Mesothelial cell of epicardium (in vitro differentiated cells): ENCODE data around the gene FILIP1. TPM values are rescaled to one million over a fixed set of nuclear protein-coding genes. Genes with fewer than 3 reads are reported as not detected.

Experiments used
- DNase-seq, 2 experiments: peaks; one replicate each; pipeline ENCODE4 v3.0.0; 2021; ENCODE audit warnings: low spot score in 2 of 2; ENCODE audit not compliant: unreplicated experiment in 2 of 2
- H3K27ac Mint-ChIP-seq: 2 replicates; pipeline ENCODE4 v1.8.0; 2021; ENCODE audit warnings: mixed read lengths
- H3K27me3 Mint-ChIP-seq: 2 replicates; pipeline ENCODE4 v1.8.0; 2021; ENCODE audit warnings: low read depth, mixed read lengths
- H3K36me3 Mint-ChIP-seq: 2 replicates; pipeline ENCODE4 v1.8.0; 2021; ENCODE audit warnings: mixed read lengths
- H3K4me1 Mint-ChIP-seq: 2 replicates; pipeline ENCODE4 v1.8.0; 2021; ENCODE audit warnings: mixed read lengths
- H3K4me3 Mint-ChIP-seq: 2 replicates; pipeline ENCODE4 v1.8.0; 2021; ENCODE audit warnings: mild to moderate bottlenecking, moderate library complexity, mixed read lengths
- H3K9me3 Mint-ChIP-seq: 2 replicates; pipeline ENCODE4 v1.8.0; 2021; ENCODE audit warnings: mixed read lengths
- CTCF ChIP-seq: fragments of 200-600 bp; sonication (generic); IDR thresholded peaks from one replicate; pipeline ENCODE4 v1.5.0; 2021; ENCODE audit warnings: antibody characterized with exemption; ENCODE audit not compliant: unreplicated experiment
- total RNA-seq: library from RNA; stranded (reverse); gene quantifications from 3 replicates; pipeline ENCODE4 v1.2.1, GENCODE V29; 2021

The FILIP1 gene
- total RNA-seq, 1 donor from 2014 or later: 11.3 TPM

- H3K4me1 Mint-ChIP-seq: peaks cover 34% of the 10 kb centered on the region
These were observed 70.2 kb downstream of the FILIP1 start for GRCh38 chr6:75423386-75423785.

GRCh38 chr6:75422024-75422639, 71.5 kb downstream of the FILIP1 start:
- H3K4me1 Mint-ChIP-seq: peaks cover 39% of the 10 kb centered on the region
- no peak for DNase-seq

More at GRCh38 chr6:75423386-75423785, 70.2 kb downstream of the FILIP1 start:
- no peak for DNase-seq
- Mint-ChIP-seq H3K36me3 (no peaks in the 10 kb centered on the region), H3K27me3 (no peaks in the 10 kb centered on the region), H3K4me3 (no peak overlapping the region), H3K9me3 (no peaks in the 10 kb centered on the region), H3K27ac (no peak overlapping the region)
- TF ChIP-seq CTCF: no peak

GRCh38 chr6:75421316-75422023, 72.1 kb downstream of the FILIP1 start:
- no peaks in the 10 kb centered on the region for H3K9me3 Mint-ChIP-seq
- TF ChIP-seq CTCF: no peak
- no peaks in the 10 kb centered on the region for H3K27me3 Mint-ChIP-seq
- peaks cover 39% of the 10 kb centered on the region for H3K4me1 Mint-ChIP-seq
- H3K27ac Mint-ChIP-seq: no peak overlapping the region
- H3K36me3 Mint-ChIP-seq: no peaks in the 10 kb centered on the region
- DNase-seq: no peak
- H3K4me3 Mint-ChIP-seq: no peak overlapping the region

More at GRCh38 chr6:75422024-75422639, 71.5 kb downstream of the FILIP1 start:
- Mint-ChIP-seq H3K27ac (no peak overlapping the region), H3K36me3 (no peaks in the 10 kb centered on the region), H3K9me3 (no peaks in the 10 kb centered on the region), H3K27me3 (no peaks in the 10 kb centered on the region), H3K4me3 (no peak overlapping the region)
- no peak for TF ChIP-seq CTCF

- TF ChIP-seq CTCF: no peak
- no peaks in the 10 kb centered on the region for H3K27me3 Mint-ChIP-seq
These were observed 73.6 kb downstream of the FILIP1 start for GRCh38 chr6:75419980-75420379.

GRCh38 chr6:75419416-75419815, 74.2 kb downstream of the FILIP1 start:
- TF ChIP-seq CTCF: no peak
- no peaks in the 10 kb centered on the region for H3K9me3 Mint-ChIP-seq
- peaks cover 34% of the 10 kb centered on the region for H3K4me1 Mint-ChIP-seq
- H3K27me3 Mint-ChIP-seq: no peaks in the 10 kb centered on the region
- no peak overlapping the region for H3K4me3 Mint-ChIP-seq
- DNase-seq: no peak
- no peaks in the 10 kb centered on the region for H3K36me3 Mint-ChIP-seq
- peak overlapping the region; percentile 54 for H3K27ac Mint-ChIP-seq

More at GRCh38 chr6:75419980-75420379, 73.6 kb downstream of the FILIP1 start:
- H3K4me1 Mint-ChIP-seq: peaks cover 32% of the 10 kb centered on the region
- DNase-seq: no peak
- H3K4me3 Mint-ChIP-seq: no peak overlapping the region
- peak overlapping the region; percentile 79 for H3K27ac Mint-ChIP-seq
- no peaks in the 10 kb centered on the region for H3K36me3 Mint-ChIP-seq
- no peaks in the 10 kb centered on the region for H3K9me3 Mint-ChIP-seq
